ENCODE results near the gene STAT5A.

GRCh38 chr17:42296012-42296411 is 7.7 kb downstream of the STAT5A start:
- TF ChIP-seq CTCF (IDR thresholded peaks at IDR 0.05): no peak
- no peak for TF ChIP-seq POLR2A (IDR thresholded peaks at IDR 0.05)

All from heart left ventricle (tissue), 13 donors.